NCI-H1048 (cell line): ENCODE results near the gene LITAFD.
"Not testable (repeated sequence)": the region's sequence is repeated elsewhere in the genome, so short reads cannot be mapped to it uniquely, and the experiment has no call there.

ENCODE experiments used
- DNase-seq: peaks from one replicate; lab custom pipeline; 2025; lab: John Stamatoyannopoulos, UW

Gene LITAFD

DNA sequence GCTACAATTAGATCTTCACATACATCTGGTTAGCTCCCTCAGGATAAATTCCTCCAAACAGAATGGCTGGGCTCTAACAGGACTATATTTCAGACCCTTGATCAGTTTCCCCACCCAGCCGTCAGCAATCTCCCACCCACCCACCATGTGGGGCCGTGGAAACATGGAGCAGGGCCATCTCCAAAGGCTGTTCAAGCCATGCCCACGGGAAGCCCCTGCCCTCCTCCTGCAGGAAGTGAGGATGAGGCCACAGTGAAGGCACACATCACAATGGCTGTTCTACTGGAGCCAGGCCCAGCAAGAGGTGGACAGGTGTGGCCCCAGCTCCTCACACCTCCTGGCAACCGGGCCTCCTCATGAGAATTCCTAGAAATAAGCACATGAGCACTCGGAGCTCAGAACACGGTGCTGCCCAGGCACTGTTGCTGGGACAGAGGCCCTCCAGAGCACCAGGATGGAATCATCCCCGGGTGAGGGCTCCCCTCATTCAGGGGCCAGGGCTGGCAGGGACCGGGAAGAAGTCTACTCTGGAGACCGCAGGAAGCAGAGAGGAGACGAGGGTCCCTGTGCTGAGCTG lies at the start of gene LITAFD:
Gene LITAFD, plus strand, starts transcription at position 311 of the 577 bp plus-strand sequence. CDS start 2,005 bp downstream, outside the sequence.
- DNase-seq, result no peak

DNA sequence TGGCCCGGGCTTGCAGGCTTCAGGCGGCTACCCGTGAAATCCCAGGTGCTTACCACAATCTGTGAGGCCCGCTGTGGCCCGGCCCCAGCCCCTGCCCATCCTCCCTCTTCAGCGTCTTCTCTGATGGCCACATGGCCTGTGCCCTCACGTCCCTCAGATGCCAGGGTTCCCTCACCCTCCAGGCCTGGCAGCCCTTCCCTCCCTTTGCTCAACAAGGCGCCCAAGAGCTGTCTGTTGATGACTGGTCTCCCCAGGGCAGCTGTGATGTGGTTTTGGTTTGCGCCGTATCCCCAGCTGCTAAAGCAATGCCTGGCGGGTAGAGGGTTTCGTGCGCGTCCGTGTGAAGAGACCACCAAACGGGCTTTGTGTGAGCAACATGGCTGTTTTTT lies 49.4 kb upstream of the LITAFD start:
- no peak for DNase-seq

DNA sequence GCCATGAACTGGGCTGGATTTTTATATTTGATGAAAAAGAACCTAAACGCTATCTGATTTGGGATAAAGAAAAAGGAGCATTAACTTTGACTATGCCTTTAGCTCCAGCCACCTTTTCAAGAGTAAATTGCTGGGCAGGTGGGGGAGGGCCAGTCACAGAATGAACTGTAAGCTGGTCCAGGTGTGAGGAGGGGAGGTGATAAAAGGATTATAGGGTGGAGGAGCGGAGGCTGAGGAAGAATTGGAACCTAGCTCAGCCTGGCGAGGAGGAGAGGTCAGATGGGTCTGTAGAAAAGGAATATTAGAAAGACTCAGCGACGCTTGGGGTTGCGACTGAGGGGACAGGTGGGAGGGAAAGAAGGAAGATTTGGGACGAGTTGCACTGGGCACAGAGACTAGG lies 45.4 kb upstream of the LITAFD start:
- not testable (repeated sequence) for DNase-seq

DNA sequence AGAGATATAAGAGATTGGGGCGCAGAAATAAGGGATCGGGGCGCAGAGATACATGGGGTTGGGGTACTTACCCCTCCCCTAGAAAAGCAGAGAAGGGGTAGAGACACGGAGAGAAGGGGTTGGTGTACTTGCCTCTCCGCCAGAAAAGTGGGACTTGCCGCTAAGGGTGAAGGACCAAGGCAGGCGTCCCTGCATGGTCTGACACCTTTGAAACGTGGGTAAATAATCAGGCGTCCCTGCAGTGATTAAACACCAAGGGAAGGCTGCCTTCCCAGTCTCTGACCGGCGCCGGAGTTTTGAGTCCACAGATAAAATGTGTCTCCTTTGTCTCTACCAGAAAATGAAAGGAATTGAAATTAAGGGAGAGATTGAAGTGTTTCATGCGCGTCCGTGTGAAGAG lies 44.6 kb upstream of the LITAFD start:
- not testable (repeated sequence) for DNase-seq

DNA sequence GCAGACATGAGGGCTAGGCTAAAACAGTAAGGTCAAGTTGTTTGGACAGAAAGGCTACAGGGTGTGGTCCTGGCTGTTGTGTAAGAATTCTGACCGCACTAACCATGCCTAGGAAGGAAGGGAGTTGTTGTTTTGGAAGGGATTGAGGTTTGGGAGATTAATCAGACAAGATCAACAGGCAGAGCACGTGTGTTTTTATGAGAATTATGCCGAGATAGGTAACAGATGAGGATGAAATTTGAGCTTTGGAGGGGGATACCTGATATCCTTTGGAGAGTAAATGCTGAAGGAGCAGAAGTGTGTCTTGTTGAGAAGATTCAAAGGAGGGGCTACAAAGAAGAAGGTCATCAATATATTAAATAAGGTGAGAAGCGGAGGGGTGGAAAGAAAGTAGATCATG lies 40.1 kb upstream of the LITAFD start:
- not testable (repeated sequence) for DNase-seq

DNA sequence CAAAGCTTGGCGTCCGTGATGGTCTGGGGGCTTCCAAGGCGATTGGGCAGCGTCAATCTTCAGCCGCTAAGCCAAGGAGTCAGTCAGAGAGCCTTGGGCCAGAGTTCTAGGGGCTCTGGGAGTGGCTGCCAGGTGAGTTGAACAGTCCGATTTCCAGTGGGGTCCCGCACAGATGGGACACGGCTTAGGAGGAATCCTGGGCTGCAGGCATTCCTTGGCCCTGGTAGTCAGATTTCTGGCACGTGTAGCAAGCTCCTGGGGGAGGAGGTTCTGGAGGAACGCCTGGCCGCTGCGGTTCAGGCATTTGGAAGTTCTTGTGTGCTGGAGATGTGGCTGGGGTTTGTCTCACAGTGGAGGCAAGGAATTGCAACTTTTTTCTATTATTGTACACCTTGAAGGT lies 38.9 kb upstream of the LITAFD start:
- not testable (repeated sequence) for DNase-seq

DNA sequence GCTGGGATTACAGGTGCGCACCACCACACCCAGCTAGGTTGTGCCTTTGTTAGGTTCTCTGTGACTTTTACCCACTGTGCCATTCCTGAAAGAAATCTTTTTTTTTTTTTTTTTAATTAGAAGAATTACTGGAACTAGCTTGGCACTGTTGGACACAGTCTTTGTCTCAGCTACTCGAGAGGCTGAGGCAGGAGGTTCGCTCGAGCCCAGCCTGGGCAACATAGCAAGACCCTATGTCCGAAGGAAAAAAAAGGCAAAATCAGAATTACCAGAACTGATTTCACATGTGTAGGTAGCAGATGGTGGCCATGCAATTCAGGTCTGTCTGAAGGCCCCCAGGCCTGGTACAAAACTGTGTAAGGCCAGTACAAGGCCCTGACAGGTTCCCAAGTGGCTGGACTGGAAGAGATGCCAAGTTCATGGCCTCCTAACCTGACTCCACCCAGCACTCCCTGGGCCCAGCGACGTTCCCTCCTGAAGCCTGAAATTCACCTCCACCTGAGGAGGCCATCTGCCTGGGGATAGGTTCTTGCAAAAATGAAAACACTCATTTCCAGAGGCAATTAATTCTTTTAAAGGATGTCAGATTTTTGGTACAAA lies 36.4 kb upstream of the LITAFD start:
- DNase-seq, result no peak

DNA sequence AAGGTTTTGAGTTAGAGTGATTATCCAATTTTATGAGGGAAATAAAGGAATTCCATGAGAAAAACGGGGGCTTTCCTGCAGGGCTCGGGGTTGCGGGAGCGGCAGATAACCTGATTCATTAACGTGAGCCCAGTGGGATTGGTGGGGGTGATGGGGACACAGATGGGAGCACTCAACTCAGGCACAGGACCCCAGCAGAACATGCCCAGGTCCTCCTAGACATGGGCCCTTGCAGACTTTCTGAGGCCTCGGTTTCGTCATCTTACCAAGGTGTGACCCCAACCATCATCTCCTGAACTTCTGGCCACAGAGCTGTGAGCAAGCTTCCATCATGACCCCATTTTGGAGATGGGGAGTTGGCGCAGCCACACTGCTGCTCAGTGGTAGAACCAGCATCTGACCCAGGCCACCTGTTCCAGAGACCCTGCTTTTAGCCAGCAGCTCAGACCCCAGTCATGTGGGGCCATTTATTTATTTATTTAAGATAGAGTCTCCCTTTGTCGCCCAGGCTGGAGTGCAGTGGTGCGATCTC lies 35.7 kb upstream of the LITAFD start:
- no peak for DNase-seq

DNA sequence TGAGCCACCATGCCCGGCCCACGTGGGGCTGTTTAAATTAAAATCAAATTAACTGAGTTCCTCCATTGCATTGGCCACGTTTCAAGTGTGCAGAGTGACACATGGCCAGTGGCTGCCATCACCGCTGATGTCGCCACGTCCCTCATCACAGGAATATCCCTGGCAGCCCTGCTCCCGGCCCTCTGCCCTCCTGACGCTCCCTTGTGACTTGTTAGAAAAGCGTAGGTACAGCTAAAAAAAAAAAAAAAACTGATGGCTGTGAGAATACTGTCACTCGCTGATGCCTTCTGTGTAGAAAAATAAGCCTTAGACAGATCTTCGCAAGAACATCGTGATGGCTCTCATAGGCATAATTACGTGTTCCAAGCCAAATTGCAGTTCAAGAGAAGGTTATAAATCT lies 35.0 kb upstream of the LITAFD start:
- DNase-seq, result no peak

DNA sequence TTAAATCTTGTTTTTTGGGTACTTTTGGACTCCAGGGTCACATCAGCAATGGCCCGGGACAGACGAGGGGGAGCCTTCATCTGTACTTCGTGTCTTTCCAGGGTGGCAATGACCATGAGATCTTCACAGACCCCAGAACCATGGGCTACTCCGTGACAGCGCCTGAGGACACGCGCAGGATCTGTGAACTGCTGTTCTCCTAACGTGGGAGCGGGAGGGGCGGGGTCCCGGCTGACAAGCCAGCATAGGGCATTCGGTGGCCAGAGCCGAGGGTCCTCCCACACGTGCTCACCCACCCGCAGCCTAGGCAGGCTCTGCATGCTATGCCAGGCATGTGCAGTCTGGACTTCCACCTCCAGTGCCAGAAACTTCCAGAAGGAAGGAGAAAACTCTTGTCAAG lies 34.5 kb upstream of the LITAFD start:
- DNase-seq, result no peak

DNA sequence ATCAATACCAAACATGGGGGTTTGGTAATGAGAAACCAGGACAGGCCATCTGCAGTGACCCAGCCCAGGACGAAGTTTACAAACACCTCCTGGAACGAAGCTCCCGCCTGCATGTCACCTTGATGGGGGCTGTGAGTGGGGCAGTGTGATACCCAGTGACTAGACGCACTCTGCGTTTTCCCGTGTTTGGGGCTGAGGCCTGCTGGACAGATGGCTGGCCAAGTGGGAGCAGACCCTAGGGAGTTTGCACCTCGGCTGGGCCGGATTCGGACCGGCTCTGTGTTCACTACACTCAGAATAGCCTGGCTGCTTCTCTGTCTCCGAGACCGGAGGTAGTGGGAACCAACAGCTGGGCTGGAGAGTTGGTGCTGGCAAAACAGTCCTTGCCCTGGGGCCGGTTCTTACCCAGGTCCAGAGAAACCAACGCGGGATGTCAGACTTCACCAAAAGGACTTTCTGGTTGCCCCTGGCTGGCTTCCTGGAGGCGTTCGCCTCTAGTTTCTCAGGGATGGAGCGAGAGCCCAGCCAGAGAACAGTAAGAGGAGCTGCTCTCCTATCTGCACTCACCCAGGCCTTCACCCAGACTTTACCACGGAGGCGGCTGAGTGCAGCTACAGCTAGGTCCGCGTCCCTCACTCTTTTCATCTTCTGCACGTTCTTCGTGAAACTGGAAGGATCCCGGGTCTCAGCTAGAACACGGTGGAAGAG lies 33.8 kb upstream of the LITAFD start:
- DNase-seq, result no peak

DNA sequence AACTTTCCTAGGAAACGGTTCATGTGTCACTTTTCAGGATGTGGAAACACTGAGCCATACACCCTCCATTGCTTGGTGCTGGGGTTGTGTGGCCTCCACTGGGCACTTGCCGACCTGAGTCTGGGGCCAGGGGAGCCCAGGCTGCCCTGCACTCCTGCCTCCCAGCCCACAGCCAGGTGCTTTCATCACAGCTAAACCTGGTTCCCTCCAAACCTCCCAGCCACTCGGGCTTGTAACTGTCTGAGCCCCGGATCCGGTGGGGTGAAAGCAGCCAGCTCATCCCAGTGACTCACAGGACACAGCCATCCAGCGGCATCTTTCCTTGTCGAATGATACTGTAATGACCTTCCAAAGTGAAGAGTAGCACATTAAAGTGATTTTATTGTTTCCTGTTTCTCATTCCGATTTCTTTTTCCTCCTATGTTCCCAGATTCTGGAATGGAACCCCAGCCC lies 33.2 kb upstream of the LITAFD start:
- no peak for DNase-seq

DNA sequence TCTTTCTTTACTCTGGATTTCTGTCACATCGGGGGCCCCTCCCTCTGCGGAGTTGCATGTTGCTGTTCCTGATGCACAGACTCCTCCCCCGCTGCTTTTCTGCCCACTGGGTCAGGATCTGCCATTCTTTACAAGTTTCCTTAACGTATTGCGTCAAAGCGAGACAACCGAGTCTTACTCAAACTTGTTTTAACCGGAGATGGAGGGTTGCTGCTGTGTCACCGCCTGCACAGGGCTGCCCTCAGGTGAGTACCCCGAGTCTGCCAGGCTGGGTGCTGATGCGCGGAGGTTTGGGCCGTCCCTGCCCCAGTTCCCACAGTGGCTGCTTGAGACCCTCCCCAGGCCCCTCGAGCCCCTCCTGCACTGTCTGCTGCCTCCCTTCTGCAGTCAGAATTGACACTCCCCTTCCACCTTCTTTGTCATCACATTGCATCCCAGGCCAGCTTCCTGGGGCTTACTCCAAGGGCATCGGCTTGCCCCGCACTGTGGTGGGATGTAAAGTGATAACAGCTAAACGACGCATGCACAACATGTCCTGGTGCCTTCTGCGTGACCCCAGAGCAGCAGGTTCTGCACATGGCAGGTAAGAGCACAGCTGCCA lies 32.6 kb upstream of the LITAFD start:
- no peak for DNase-seq

DNA sequence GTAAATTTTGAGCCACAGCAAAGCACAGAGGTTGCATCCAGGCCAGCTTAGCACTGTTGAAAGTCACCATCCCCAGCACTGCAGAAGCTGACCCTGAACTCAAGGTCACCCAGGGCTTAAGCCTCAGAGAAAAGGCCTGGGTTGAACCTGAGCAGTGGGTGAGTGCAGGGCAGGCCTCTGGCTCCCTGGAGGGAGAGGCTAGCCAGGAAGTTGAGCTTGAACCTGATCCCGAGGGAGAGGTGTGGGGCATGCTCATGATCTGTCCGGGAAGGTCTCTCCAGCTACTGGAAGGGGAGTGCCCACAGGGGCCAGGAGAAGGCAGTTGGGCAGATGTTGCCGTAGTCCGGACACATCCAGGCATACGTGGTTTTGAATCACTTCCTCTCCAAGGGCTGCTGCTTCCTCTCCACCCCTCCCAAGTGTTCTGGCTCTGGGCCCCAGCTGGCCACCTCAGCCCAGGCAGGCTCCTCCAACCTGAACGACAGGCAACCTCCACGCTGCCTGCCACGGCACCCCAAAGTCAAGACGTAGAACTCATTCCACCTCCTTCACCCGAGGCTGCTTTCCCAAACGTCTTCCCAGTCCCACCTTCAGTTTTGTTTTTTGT lies 31.8 kb upstream of the LITAFD start:
- no peak for DNase-seq

DNA sequence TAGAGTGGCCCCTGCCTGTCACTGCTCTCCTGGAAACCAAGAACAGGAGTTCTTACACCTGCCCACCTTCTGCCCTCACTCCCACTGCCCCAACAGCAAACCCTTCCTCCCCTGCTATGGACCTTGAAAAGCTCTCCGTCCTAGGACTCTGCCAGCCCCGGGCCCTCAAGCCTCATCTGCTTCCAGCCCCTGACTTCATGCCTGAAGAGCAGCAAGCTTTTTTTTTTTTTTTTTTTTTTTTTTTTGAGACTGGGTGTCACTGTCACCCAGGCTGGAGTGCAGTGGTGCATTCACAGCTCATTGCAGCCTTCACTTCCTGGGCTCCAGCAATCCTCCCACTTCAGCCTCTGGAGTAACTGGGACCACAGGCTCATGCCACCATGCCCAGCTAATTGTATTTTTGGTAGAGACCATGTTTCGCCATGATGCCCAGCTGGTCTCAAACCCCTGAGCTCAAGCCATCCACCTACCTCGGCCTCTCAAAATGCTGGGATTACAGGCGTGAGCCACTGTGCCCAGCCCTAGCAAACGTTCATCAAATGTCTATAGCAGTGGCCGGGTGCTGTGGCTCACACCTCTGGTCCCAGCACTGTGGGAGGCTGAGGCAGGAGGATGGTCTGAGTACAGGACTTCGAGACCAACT lies 30.3 kb upstream of the LITAFD start:
- DNase-seq, result no peak

DNA sequence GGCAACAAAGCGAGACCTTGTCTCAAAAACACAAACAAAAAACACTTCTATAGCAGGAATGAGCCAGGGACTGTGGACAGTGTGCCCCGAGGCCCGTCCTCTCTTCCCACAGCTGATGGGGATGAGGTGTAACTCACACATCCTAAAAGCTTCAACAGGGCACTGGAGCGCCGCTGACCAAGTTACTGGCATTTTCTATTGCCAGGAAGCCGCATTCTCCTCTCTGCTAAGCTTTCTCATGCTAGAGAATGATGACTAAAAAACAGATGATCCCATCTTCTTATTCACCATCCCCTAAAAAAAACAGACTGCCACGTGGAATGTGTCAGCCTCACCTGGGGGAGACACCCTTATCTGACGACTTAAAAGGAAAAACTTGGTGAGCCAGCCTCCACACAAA lies 29.6 kb upstream of the LITAFD start:
- DNase-seq, result no peak

DNA sequence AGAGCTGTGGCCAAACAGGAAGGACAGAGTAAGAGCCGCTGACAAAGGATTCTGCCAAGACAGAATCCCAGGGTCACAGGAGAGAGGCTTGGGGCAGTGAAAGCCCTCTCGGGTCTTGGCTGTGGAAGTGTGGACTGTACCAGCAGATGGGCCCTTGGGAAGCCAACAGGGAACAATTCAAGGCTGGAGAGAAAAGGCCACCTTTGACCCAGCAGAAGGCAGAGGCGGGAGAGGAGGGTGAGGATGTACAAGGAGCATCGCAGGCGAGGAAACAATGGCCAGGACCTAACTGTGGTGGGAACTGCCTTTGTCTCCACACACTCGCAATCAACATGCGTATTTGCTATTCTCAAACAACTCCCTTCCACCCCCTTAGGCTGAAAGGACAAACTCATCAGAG lies 29.0 kb upstream of the LITAFD start:
- DNase-seq, result no peak

DNA sequence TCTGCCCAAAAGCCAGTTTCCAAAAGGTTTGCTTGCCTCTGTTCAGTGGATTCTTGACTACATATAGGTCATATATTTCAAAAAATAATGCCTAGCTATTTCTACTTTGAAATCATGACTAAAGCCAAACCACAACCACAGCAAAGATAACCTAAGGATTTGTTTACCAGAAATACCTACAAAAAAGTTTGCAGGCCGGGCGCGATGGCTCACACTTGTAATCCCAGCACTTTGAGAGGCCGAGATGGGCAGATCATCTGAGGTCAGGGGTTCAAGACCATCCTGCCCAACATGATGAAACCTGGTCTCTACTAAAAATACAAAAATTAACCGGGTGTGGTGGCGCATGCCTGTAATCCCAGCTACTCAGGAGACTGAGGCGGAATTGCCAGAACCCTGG lies 28.5 kb upstream of the LITAFD start:
- no peak for DNase-seq

DNA sequence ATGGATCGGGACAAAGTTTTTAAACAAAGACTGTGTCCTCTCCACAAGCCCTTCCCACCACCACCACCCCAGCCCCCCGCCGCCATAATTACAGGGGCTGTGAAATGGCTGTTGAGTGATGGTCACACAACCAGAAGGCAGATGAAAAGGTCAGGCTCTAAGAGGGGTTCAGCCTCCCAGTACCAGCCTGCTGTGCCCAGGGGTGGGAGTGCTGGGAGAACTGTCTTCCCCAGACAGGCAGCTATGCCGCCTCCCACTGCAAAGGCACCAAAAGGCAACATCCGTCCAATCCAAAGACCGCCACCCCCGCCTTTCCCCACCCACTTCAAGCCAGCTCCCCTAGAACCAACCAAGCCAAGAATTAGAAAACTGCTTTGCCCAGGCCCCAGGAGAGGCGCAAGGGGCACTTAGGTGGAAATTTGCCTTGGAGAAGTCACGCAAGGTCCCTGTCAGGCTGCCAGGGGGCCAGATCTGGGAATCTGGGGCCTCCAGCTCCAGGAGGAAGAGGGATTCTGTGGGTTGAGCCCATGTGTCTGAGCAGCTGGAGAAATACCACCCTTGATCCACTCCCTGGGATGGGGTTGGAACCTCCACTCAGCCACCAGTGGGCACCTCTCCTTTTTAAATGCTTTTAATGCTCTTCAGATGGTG lies 27.7 kb upstream of the LITAFD start:
- no peak for DNase-seq

DNA sequence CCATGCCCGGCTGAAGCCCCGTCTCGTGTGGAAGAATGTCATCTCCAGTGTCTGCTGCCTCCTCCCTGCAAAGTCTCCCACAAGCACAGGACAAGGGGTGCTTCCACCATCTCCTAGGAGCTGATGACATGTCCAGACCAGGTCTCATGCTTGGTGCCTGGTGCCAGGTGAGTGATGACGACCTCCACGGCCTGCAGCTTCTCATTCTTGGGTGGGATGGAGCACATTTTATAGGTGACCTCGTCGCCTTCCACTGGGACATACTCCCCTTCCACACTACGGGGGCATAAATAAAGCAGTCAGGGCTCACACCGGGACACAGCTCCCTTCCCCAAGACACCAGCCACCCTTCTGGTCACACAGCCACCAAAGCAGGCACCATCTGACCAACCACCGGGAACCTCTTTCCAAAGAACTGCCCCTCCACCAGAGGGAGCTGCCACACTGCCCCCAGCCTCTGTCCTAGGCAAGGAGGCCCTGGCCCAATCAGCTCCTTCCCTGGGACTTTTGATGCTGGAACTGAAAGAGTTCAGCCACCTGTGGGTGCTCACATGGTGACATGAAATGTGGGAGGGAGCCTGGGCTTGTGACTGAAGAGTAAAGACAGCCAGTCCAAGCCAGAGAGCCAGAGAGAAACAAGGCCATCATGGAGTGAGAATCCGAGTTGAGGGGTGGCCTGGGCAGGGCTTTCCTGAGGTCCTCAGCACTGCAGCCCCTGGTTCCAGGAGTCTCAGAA lies 26.9 kb upstream of the LITAFD start:
- DNase-seq, result no peak

DNA sequence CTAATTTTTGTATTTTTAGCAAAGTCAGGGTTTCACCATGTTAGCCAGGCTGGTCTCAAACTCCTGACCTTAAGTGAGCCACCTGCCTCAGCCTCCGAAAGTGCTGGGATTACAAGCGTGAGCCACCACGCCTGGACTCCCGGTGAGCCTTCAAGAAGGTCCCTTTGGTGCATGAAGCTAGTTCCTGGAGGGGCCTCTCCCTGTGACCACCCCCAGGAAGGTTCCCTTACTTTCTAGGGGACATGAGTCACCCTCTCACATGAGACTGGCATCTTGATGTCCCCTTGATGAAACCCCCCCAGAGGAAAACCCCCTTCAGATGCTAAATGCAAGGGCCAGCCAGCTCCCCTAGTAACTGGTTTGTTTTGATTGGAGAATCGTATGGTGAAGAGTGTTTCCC lies 26.2 kb upstream of the LITAFD start:
- DNase-seq, result no peak
